ENCODE data around the gene CCDC66. TPM values are rescaled to one million over a fixed set of nuclear protein-coding genes. Genes with fewer than 3 reads are reported as not detected.
A peak's percentile ranks its signal among the peaks of the same experiment; 100 is the strongest.

CCDC66 gene
- total and polyA plus RNA-seq, 2 donors (not counting 1 experiment from before 2014, with no cell fraction given), result 8.3 to 28.2 TPM

DNA sequence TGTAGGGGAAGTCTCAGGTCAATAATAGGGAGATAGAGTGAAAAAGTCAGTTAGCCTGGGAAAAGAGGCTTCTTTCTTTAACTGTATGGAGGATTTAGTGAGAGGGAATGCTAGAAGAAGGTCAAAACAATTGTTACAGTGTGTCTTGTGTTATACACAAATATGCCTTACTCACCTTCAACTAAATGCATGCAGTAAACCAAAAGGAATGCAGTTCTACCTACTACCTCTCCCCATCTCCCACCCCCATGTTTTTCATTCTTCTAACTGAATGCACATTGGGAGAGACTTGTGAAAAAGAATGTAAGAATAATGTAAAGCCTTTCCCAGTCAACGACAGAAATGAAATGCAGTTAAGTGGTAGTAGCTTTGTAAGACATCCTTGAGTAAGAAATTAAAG, 33.8 kb downstream of the CCDC66 start:
- Histone ChIP-seq H3K4me1 (ENCODE audit: control insufficient read depth, extremely low read depth, insufficient read depth, low read length) (no peaks in the 10 kb centered on the region), H3K4me3 (replicated peaks in 1 of 4; ENCODE audit: control extremely low read depth in 1 of 4, insufficient read depth in 1 of 4, low read depth in 3 of 4, low read length in 4 of 4) (no peak overlapping the region), H3K27ac (ENCODE audit: insufficient read depth, low read length) (no peak overlapping the region), H3K36me3 (ENCODE audit: control insufficient read depth, insufficient read depth, low read length) (no peaks in the 10 kb centered on the region), H3K27me3 (ENCODE audit: control insufficient read depth, insufficient read depth, low read length) (no peaks in the 10 kb centered on the region), H4K20me1 (ENCODE audit: control insufficient read depth, extremely low read depth, insufficient read depth, low read length) (no peaks in the 10 kb centered on the region), H3K9ac (ENCODE audit: insufficient read depth, low read length) (no peak overlapping the region), H2AFZ (ENCODE audit: low read length) (no peak overlapping the region), H3K9me3 (ENCODE audit: control insufficient read depth, insufficient read depth, low read depth, low read length) (no peaks in the 10 kb centered on the region), H3K4me2 (ENCODE audit: extremely low read depth, insufficient read depth, low read length) (no peak overlapping the region), H3K79me2 (ENCODE audit: control insufficient read depth, insufficient read depth, low read length) (no peaks in the 10 kb centered on the region)
- no peak for TF ChIP-seq EZH2 (IDR thresholded peaks at IDR 0.05; ENCODE audit: low read length, missing control alignments)
- TF ChIP-seq, protein P1, sequence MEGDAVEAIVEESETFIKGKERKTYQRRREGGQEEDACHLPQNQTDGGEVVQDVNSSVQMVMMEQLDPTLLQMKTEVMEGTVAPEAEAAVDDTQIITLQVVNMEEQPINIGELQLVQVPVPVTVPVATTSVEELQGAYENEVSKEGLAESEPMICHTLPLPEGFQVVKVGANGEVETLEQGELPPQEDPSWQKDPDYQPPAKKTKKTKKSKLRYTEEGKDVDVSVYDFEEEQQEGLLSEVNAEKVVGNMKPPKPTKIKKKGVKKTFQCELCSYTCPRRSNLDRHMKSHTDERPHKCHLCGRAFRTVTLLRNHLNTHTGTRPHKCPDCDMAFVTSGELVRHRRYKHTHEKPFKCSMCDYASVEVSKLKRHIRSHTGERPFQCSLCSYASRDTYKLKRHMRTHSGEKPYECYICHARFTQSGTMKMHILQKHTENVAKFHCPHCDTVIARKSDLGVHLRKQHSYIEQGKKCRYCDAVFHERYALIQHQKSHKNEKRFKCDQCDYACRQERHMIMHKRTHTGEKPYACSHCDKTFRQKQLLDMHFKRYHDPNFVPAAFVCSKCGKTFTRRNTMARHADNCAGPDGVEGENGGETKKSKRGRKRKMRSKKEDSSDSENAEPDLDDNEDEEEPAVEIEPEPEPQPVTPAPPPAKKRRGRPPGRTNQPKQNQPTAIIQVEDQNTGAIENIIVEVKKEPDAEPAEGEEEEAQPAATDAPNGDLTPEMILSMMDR (conservative IDR thresholded peaks at IDR 0.05 in 1 of 2, IDR thresholded peaks at IDR 0.05 in 1 of 2; ENCODE audit: low read depth in 1 of 2, low read length in 2 of 2), result no peak
- DNase-seq (ENCODE audit: low read depth in 2 of 2), result peak; percentile 4 to 76

DNA sequence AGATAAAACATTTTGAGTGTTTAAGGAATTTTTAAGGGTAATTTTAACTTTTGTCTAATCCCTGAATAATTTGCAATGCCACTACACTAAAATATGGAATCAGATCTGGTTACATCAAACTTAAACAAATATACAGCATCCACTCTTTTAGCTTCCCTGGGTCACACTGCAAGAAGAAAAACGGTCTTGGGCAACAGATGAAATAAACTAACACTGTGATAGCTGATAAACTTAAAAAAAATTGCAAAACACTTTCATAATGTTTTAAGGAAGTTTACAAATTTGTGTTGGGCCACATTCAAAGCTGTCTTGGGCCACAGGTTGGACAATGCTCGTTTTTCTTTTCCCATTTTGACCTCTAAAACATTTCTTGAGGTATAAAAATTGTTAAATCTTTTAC, 34.3 kb downstream of the CCDC66 start:
- Histone ChIP-seq H3K79me2 (ENCODE audit: control insufficient read depth, insufficient read depth, low read length) (no peaks in the 10 kb centered on the region), H3K4me3 (replicated peaks in 1 of 4; ENCODE audit: control extremely low read depth in 1 of 4, insufficient read depth in 1 of 4, low read depth in 3 of 4, low read length in 4 of 4) (no peak overlapping the region), H3K9me3 (ENCODE audit: control insufficient read depth, insufficient read depth, low read depth, low read length) (no peaks in the 10 kb centered on the region), H3K9ac (ENCODE audit: insufficient read depth, low read length) (no peak overlapping the region), H2AFZ (ENCODE audit: low read length) (no peak overlapping the region), H4K20me1 (ENCODE audit: control insufficient read depth, extremely low read depth, insufficient read depth, low read length) (no peaks in the 10 kb centered on the region), H3K4me1 (ENCODE audit: control insufficient read depth, extremely low read depth, insufficient read depth, low read length) (no peaks in the 10 kb centered on the region), H3K4me2 (ENCODE audit: extremely low read depth, insufficient read depth, low read length) (no peak overlapping the region), H3K36me3 (ENCODE audit: control insufficient read depth, insufficient read depth, low read length) (no peaks in the 10 kb centered on the region), H3K27me3 (ENCODE audit: control insufficient read depth, insufficient read depth, low read length) (no peaks in the 10 kb centered on the region), H3K27ac (ENCODE audit: insufficient read depth, low read length) (no peak overlapping the region)
- peak; percentile 6 to 56 for DNase-seq (ENCODE audit: low read depth in 2 of 2)
- no peak for TF ChIP-seq EZH2 (IDR thresholded peaks at IDR 0.05; ENCODE audit: low read length, missing control alignments)
- TF ChIP-seq, protein P1 (conservative IDR thresholded peaks at IDR 0.05 in 1 of 2, IDR thresholded peaks at IDR 0.05 in 1 of 2; ENCODE audit: low read depth in 1 of 2, low read length in 2 of 2), result no peak

DNA sequence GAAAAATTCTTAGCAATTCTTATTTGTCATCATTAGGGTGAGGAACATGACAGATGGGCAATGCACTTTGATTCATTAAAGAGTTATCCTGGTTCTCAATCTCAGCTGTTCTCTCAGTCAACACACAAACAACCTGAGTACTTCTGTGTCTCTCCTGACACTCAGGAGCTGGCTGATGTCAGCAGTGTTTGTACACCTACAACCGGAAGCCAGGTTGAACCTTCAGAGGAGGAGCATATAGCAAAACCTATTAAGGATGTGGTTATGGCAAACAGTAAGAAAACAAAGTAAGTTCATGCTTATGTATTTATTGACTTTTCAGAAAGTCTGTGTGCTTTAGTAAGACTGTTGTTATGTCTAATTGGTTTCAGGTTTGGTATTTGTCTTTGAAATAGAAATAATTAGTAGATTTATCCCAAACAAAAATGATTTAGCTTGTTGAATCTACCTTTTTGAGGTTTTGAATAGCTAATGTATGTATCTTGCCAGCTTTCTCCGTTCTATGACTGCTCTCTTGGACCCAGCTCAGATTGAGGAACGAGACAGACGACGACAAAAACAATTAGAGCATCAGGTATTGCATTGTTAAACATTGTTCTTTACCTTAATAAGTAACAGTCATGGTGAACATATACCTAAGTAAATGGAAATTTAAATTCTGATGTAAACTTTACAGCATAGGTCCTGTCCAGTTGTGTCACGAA, 36.6 kb downstream of the CCDC66 start:
- Histone ChIP-seq H3K9ac (ENCODE audit: insufficient read depth, low read length) (no peak overlapping the region), H3K4me3 (replicated peaks in 1 of 4; ENCODE audit: control extremely low read depth in 1 of 4, insufficient read depth in 1 of 4, low read depth in 3 of 4, low read length in 4 of 4) (no peak overlapping the region), H3K27me3 (ENCODE audit: control insufficient read depth, insufficient read depth, low read length) (no peaks in the 10 kb centered on the region), H3K27ac (ENCODE audit: insufficient read depth, low read length) (no peak overlapping the region), H3K4me1 (ENCODE audit: control insufficient read depth, extremely low read depth, insufficient read depth, low read length) (no peaks in the 10 kb centered on the region), H3K4me2 (ENCODE audit: extremely low read depth, insufficient read depth, low read length) (no peak overlapping the region), H2AFZ (ENCODE audit: low read length) (no peak overlapping the region), H3K79me2 (ENCODE audit: control insufficient read depth, insufficient read depth, low read length) (no peaks in the 10 kb centered on the region), H3K36me3 (ENCODE audit: control insufficient read depth, insufficient read depth, low read length) (no peaks in the 10 kb centered on the region), H3K9me3 (ENCODE audit: control insufficient read depth, insufficient read depth, low read depth, low read length) (no peaks in the 10 kb centered on the region), H4K20me1 (ENCODE audit: control insufficient read depth, extremely low read depth, insufficient read depth, low read length) (no peaks in the 10 kb centered on the region)
- no peak for TF ChIP-seq EZH2 (IDR thresholded peaks at IDR 0.05; ENCODE audit: low read length, missing control alignments)
- DNase-seq (ENCODE audit: low read depth in 2 of 2), result no peak

Measured in fibroblast of lung (primary cell).